Cardiac muscle cell (in vitro differentiated cells and primary cell): ENCODE results near the gene KIF3B. TPM values are rescaled to one million over a fixed set of nuclear protein-coding genes. Genes with fewer than 3 reads are reported as not detected.
"Not testable (repeated sequence)": the region's sequence is repeated elsewhere in the genome, so short reads cannot be mapped to it uniquely, and the experiment has no call there.

ENCODE experiments used
- DNase-seq, 2 donors: peaks; one replicate each; pipeline versions ENCODE4 v3.0.0 to v3.0.0-alpha.2; 2010 to 2017; ENCODE audit warnings: low read depth in 1 of 2, low spot score in 1 of 2
- H3K27ac ChIP-seq: fragments of 200-600 bp; sonication (generic); 2 replicates; pipeline ENCODE4 v1.5.1; 2016
- H3K27me3 ChIP-seq: fragments of 200-600 bp; sonication (generic); 2 replicates; pipeline ENCODE4 v1.6.0; 2016; ENCODE audit warnings: control low read depth
- H3K36me3 ChIP-seq: fragments of 200-600 bp; sonication (generic); 2 replicates; pipeline ENCODE4 v1.5.1; 2016; ENCODE audit warnings: control low read depth
- H3K4me1 ChIP-seq: fragments of 200-600 bp; sonication (generic); 2 replicates; pipeline ENCODE4 v1.8.1; 2017; ENCODE audit warnings: low read depth, mild to moderate bottlenecking, mixed run types
- H3K4me3 ChIP-seq: fragments of 200-600 bp; sonication (generic); 2 replicates; pipeline ENCODE4 v1.5.1; 2016; ENCODE audit warnings: mild to moderate bottlenecking
- H3K9me3 ChIP-seq: fragments of 200-600 bp; sonication (generic); 2 replicates; pipeline ENCODE4 v1.5.1; 2017; ENCODE audit warnings: low read depth, mild to moderate bottlenecking, control low read depth
- polyA plus RNA-seq: library from polyadenylated mRNA; unstranded; fragments of >200 nt; fragmentation: Nextera tagmentation; extraction: Ambion mirVana; gene quantifications from 2 replicates; pipeline ENCODE4 v1.2.1, GENCODE V29; 2016
- total RNA-seq: library from RNA; depleted of rRNA; stranded (reverse); fragments of >200 nt; gene quantifications from 2 replicates; pipeline ENCODE4 v1.2.3, GENCODE V29; 2016
- TF ChIP-seq, protein P1 (sequence below): IDR thresholded peaks from 2 replicates; pipeline ENCODE4 v1.5.1; 2012; ENCODE audit warnings: low read depth, mild to moderate bottlenecking, low read length

Gene KIF3B
- total and polyA plus RNA-seq, 2 experiments from 2014 or later = 6.2 to 13.2 TPM

DNA sequence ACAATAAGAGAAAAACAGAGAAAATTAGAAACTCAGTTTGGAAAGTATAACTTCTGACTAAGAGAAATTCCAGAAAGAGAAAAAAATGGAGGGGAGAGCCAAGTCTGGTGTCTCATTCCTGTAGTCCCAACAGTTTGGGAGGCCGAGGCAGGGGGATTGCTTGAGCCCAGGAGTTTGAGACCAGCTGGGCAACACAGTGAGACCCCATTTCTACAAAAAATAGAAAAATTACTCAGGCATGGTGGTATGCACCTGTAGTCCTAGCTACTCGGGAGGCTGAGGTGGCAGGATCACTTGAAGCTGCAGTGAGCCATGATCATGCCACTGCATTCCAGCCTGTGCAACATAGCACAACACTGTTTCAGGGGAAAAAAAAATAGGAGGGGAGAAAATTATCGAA, 3.1 kb upstream of the KIF3B start:
- H3K36me3 ChIP-seq = no peaks in the 10 kb centered on the region
- DNase-seq = no peak
- TF ChIP-seq, protein P1, sequence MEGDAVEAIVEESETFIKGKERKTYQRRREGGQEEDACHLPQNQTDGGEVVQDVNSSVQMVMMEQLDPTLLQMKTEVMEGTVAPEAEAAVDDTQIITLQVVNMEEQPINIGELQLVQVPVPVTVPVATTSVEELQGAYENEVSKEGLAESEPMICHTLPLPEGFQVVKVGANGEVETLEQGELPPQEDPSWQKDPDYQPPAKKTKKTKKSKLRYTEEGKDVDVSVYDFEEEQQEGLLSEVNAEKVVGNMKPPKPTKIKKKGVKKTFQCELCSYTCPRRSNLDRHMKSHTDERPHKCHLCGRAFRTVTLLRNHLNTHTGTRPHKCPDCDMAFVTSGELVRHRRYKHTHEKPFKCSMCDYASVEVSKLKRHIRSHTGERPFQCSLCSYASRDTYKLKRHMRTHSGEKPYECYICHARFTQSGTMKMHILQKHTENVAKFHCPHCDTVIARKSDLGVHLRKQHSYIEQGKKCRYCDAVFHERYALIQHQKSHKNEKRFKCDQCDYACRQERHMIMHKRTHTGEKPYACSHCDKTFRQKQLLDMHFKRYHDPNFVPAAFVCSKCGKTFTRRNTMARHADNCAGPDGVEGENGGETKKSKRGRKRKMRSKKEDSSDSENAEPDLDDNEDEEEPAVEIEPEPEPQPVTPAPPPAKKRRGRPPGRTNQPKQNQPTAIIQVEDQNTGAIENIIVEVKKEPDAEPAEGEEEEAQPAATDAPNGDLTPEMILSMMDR = no peak
- no peak overlapping the region for H3K4me3 ChIP-seq
- H3K9me3 ChIP-seq = no peaks in the 10 kb centered on the region
- H3K27me3 ChIP-seq = peaks cover 6% of the 10 kb centered on the region
- H3K4me1 ChIP-seq = peaks cover 3% of the 10 kb centered on the region
- H3K27ac ChIP-seq = no peak overlapping the region

DNA sequence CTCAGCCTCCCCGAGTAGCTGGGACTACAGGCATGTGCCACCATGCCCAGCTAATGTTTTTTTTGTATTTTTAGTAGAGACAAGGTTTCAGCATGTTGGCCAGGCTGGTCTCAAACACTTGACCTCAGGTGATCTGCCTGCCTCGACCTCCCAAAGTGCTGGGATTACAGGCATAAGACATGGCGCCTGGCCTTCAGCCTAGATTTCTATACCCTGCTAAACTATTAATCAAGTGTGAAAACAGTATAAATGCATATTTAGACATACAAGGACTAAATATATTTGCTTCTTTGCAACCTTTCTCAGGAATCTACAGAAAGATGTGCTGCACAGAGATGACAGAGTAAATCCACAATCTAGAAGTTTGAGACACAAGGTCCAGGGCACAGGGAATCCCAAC, 2.3 kb upstream of the KIF3B start:
- H3K36me3 ChIP-seq, H3K4me3 ChIP-seq, H3K27ac ChIP-seq, H3K27me3 ChIP-seq, H3K4me1 ChIP-seq, DNase-seq, H3K9me3 ChIP-seq: not testable (repeated sequence)

DNA sequence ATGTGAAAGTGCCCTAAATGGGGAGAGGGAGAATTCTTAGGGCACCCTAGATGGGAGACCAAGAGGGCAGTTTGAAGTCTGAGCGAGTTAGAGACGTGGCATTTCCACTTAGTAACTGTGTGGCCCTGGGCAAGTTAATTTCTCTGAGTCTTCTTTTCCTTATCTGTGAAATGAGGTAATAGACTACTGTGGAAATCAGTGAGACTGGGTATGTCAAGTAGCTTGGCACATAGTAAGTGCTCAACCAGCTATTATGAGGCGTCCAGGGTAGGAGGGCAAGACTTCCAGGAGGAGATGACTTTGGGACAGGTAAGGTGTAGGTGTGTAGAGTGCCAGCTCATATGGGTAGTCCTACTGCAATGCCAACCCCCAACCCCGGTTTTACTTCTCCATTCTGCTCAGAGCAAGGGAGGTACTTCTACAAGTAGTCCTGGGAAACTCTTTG, 770 bp downstream of the KIF3B start:
- H3K36me3 ChIP-seq = no peaks in the 10 kb centered on the region
- H3K27ac ChIP-seq = no peak overlapping the region
- no peaks in the 10 kb centered on the region for H3K9me3 ChIP-seq
- TF ChIP-seq, protein P1 = no peak
- peak overlapping the region; percentile 98 for H3K4me3 ChIP-seq
- DNase-seq = peak in 1 of 2 donors; percentile 25
- H3K4me1 ChIP-seq = peaks cover 3% of the 10 kb centered on the region
- peaks cover 3% of the 10 kb centered on the region for H3K27me3 ChIP-seq

DNA sequence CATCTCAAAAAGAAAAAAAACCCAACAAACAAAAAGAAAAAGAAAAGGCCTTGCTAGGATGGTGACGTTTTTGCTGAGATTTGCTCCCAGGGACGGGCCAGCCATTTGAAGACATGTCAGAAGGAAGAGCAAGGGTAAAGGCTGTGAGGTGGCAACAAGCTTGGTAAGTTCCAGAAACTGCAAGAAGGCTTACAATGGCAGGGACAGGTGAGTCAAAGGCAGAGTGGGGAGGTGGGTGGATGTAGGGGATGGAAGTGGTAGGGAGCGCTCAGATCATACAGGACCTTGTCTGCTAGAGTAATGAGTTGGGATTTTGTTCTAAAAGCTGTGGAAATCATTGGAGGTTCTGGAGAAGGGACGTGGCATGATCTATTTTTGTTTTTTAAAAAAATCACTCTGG, 4.3 kb downstream of the KIF3B start:
- H3K27ac ChIP-seq = no peak overlapping the region
- H3K4me3 ChIP-seq = no peak overlapping the region
- TF ChIP-seq, protein P1 = no peak
- DNase-seq = no peak
- no peaks in the 10 kb centered on the region for H3K9me3 ChIP-seq
- no peaks in the 10 kb centered on the region for H3K36me3 ChIP-seq
- H3K27me3 ChIP-seq = no peaks in the 10 kb centered on the region
- H3K4me1 ChIP-seq = peaks cover 15% of the 10 kb centered on the region

DNA sequence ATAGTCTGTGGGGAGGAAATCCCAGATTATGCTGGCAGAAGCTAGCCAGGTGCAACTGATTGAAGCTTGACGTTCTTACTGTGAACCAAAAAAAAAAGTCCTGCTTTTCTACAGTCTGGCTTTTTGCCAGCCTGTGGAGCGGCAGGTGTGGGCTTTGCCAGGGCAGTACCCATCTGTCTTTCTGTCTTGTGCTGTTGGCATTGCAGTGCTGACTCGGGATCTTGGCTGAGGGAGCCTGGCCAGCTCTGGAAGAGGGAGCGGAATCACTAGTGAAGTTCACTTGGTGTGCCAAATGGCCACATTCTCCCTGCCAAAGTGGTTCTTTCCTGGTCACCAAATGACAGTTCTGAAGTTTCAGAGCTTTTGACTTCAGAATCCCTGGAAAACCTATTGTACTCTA, 5.0 kb downstream of the KIF3B start:
- Histone ChIP-seq H3K36me3 (no peaks in the 10 kb centered on the region), H3K9me3 (no peaks in the 10 kb centered on the region), H3K4me3 (no peak overlapping the region), H3K4me1 (peaks cover 15% of the 10 kb centered on the region), H3K27me3 (no peaks in the 10 kb centered on the region), H3K27ac (no peak overlapping the region)
- TF ChIP-seq, protein P1 = no peak
- no peak for DNase-seq

DNA sequence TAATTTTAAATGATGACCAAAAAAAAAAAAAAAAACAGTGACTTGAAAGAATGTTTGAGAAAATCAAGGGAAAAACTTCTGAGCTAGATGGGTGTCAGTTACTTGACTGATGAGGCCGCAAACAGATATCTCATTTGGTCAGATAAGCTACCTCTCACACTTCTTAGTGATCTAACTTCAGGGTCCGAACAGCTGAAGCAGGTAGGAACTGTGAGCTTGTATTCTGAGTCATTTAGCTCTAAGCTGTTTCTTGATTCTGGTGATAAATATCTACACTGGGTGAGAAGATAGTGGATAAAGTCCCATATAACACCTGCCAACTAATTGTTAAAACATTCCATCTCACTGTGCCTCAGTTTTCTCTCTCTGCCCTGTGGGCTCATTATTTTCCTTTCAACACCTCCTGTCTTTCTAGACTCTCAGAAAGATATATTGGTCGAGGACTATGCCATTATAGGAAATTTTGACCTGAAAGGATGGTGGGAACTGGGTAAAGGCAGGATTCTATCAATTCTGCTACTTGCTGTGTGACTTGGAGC, 7.7 kb downstream of the KIF3B start:
- Histone ChIP-seq H3K4me3 (no peak overlapping the region), H3K27me3 (no peaks in the 10 kb centered on the region), H3K27ac (no peak overlapping the region), H3K36me3 (no peaks in the 10 kb centered on the region), H3K4me1 (peaks cover 12% of the 10 kb centered on the region), H3K9me3 (no peaks in the 10 kb centered on the region)
- TF ChIP-seq, protein P1 = no peak
- no peak for DNase-seq
